K562 (cell line): ENCODE results near the gene THOC7. TPM values are rescaled to one million over a fixed set of nuclear protein-coding genes. Genes with fewer than 3 reads are reported as not detected.

Experiments
- ATAC-seq: fragments of 200-7000 bp; cut with Tn5 transposase; 3 replicates; pipeline ENCODE4 v1.9.1; 2020; ENCODE audit warnings: moderate library complexity
- BruUV-seq: library from RNA; stranded (reverse); fragments of 400-500 nt; replicated peaks from 2 replicates; lab custom pipeline; 2021; lab: Mats Ljungman, UMichigan
- CTCF ChIA-PET: fragments of 300-600 bp; formaldehyde crosslinking; extraction: SDS; loops from one replicate; lab custom pipeline; 2021; ENCODE audit warnings: low intra/inter-chr PET ratio; lab: Yijun Ruan, JAX
- POLR2A ChIA-PET: fragments of 300-600, 350-650 bp; sonication (Branson Sonifier 250); formaldehyde crosslinking; extraction: SDS; loops from one replicate; lab custom pipeline; 2021; ENCODE audit warnings: antibody characterized with exemption, inconsistent platforms; lab: Yijun Ruan, JAX
- DNase-seq, 4 experiments: peaks; one replicate each; pipeline versions ENCODE4 v3.0.0 to v3.0.0-alpha.2; 2011 to 2018; ENCODE audit warnings: low spot score in 3 of 4, mixed read lengths in 3 of 4; ENCODE audit errors: extremely low read depth in 1 of 4
- FAIRE-seq: peaks from 2 replicates; lab custom pipeline; 2011; peaks lifted over from hg19 to GRCh38; lab: Jason Lieb, UNC
- H2AFZ ChIP-seq: 2 replicates; pipeline ENCODE4 v1.6.0; 2011; ENCODE audit warnings: low read depth, low read length, control low read depth, inconsistent platforms
- H3K27ac ChIP-seq: fragments of 200-600 bp; 3 replicates; pipeline ENCODE4 v1.8.0; 2011; ENCODE audit warnings: low read depth, mild to moderate bottlenecking, control low read depth, inconsistent platforms, low read length, moderate library complexity, mixed read lengths; ENCODE audit errors: extremely low read depth
- H3K27me3 ChIP-seq, 2 experiments: fragments of 300-600 bp in 1 of 2; 2 replicates in 1 of 2; 3 replicates in 1 of 2; pipeline versions ENCODE4 v1.6.0 to v1.8.0; 2011; ENCODE audit warnings: inconsistent platforms in 2 of 2, low read length in 2 of 2, mild to moderate bottlenecking in 1 of 2, mixed read lengths in 1 of 2, moderate library complexity in 1 of 2; ENCODE audit not compliant: control insufficient read depth in 2 of 2, insufficient read depth in 2 of 2
- H3K36me3 ChIP-seq: fragments of 300-600 bp; 3 replicates; pipeline ENCODE4 v1.8.0; 2011; ENCODE audit warnings: mild to moderate bottlenecking, low read length, inconsistent platforms; ENCODE audit not compliant: control insufficient read depth, insufficient read depth
- H3K4me1 ChIP-seq, 2 experiments: fragments of 200-600 bp in 1 of 2; replicated peaks in 1 of 2; 2 replicates in 1 of 2; 3 replicates in 1 of 2; pipeline versions ENCODE4 v1.5.1 to v1.8.0; 2011; ENCODE audit warnings: inconsistent platforms in 2 of 2, low read length in 2 of 2, mild to moderate bottlenecking in 1 of 2, mixed read lengths in 1 of 2, moderate library complexity in 1 of 2; ENCODE audit not compliant: control insufficient read depth in 2 of 2, insufficient read depth in 2 of 2
- H3K4me2 ChIP-seq: 2 replicates; pipeline ENCODE4 v1.6.1; 2011; ENCODE audit warnings: low read length, control low read depth, inconsistent platforms, mixed read lengths; ENCODE audit not compliant: insufficient read depth
- H3K4me3 ChIP-seq: fragments of 200-600 bp; sonication (generic), shearing (Covaris generic); 2 replicates; pipeline ENCODE4 v1.5.1; 2016; ENCODE audit warnings: control low read depth, inconsistent platforms
- H3K79me2 ChIP-seq: fragments of 200-600 bp; 3 replicates; pipeline ENCODE4 v1.8.0; 2011; ENCODE audit warnings: low read length, inconsistent platforms; ENCODE audit not compliant: control insufficient read depth, insufficient read depth
- H3K9ac ChIP-seq, 2 experiments: 2 replicates each; pipeline versions ENCODE4 v1.6.0 to v1.6.1; 2011; ENCODE audit warnings: low read depth in 2 of 2, low read length in 2 of 2, control low read depth in 1 of 2, inconsistent platforms in 1 of 2, mild to moderate bottlenecking in 1 of 2, mixed read lengths in 1 of 2; ENCODE audit not compliant: insufficient read depth in 1 of 2
- H3K9me1 ChIP-seq: one replicate; pipeline ENCODE4 v1.6.0; 2011; ENCODE audit warnings: inconsistent platforms, mild to moderate bottlenecking, low read length, moderate library complexity; ENCODE audit not compliant: control insufficient read depth, insufficient read depth
- H3K9me3 ChIP-seq: replicated peaks from 2 replicates; pipeline ENCODE4 v1.5.1; 2011; ENCODE audit warnings: low read depth, low read length, inconsistent platforms; ENCODE audit not compliant: control insufficient read depth, insufficient read depth
- H4K20me1 ChIP-seq: replicated peaks from 2 replicates; pipeline ENCODE4 v1.6.1; 2011; ENCODE audit warnings: low read length, inconsistent platforms, mixed read lengths; ENCODE audit not compliant: control insufficient read depth, insufficient read depth
- PRMT5 ChIP-seq: sonication (generic); formaldehyde crosslinking; IDR thresholded peaks from 2 replicates; pipeline ENCODE4 v1.5.0; 2020; ENCODE audit warnings: missing genetic modification reagents
- WGBS: fragments of 100-300 bp; shearing (Covaris generic); methylation state at CpG from one replicate; pipeline ENCODE4 v1.1.6; 2016; ENCODE audit warnings: low coverage, mixed read lengths; ENCODE audit not compliant: insufficient coverage; ENCODE audit errors: missing lambda C conversion rate; 5-methylcytosine and 5-hydroxymethylcytosine counted together
- in situ Hi-C: fragments of 300-500 bp; cut with MboI; formaldehyde crosslinking; loops from 4 replicates; pipeline ENCODE4 v1.15.0; 2018; ENCODE audit warnings: inconsistent platforms, mixed read lengths
- intact Hi-C: fragments of 100-400 bp; cut with micrococcal nuclease; formaldehyde crosslinking; loops from 2 replicates; pipeline ENCODE4 v1.14.2; 2022
- polyA plus RNA-seq, 8 experiments: library from polyadenylated mRNA; depleted of rRNA in 4 of 8; stranded (reverse) in 5 of 8; unstranded in 3 of 8; fragments of >200 nt; fragmentation: Nextera tagmentation in 2 of 8; fragmentation: Illumina TruSeq in 1 of 8; extraction: Ambion mirVana in 2 of 8; extraction: Trizol in 1 of 8; gene quantifications; 2 replicates each; pipeline versions ENCODE4 v1.2.1 to v1.2.3, GENCODE V29; 2011 to 2014; ENCODE audit warnings: inconsistent platforms in 1 of 8, missing spikeins in 1 of 8
- total RNA-seq, 7 experiments: library from RNA; depleted of rRNA in 6 of 7; stranded (reverse); fragments of >200 nt in 6 of 7; fragmentation: Illumina TruSeq in 2 of 7; extraction: Trizol in 2 of 7; gene quantifications; 2 replicates each; pipeline versions ENCODE4 v1.2.1 to v1.2.3, GENCODE V29; 2011 to 2021; ENCODE audit warnings: low replicate concordance in 1 of 7
- TF ChIP-seq, protein P1 (sequence below), 3 experiments: fragments of 200-800 bp in 1 of 3; fragments of 250-450 bp in 1 of 3; fragments of 450-650 bp in 1 of 3; sonication (Bioruptor Pico) in 1 of 3; sonication (Bioruptor generic) in 1 of 3; formaldehyde crosslinking in 1 of 3; IDR thresholded peaks; 2 replicates each; pipeline versions ENCODE4 v1.6.1 to v1.8.0; 2016 to 2022; ENCODE audit warnings: mild to moderate bottlenecking in 2 of 3, missing genetic modification characterization in 2 of 3, missing compliant biosample characterization in 1 of 3, moderate library complexity in 1 of 3

THOC7 gene
- total and polyA plus RNA-seq, 9 of the 15 experiments (the other 6 are each of a cell fraction or from before 2014, with no cell fraction given), result 56.5 to 129 (median 94.7) TPM

DNA sequence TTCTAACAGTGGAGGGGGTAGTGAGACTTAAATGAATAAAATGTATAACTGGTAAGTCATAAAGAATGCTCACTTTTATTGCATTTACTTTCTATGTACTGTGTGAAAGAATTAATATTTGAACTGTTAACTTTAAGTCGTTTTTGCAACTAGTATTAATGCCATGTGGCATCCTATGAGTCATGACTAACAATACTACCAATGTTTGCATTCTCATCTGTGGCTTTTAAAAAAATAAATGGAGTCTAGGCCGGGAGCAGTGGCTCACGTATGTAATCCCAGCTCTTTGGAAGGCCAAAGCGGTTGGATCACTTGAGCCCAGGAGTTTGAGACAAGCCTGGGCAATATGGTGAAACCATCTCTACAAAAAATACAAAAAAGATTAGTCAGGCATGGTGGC lies 39.3 kb downstream of the THOC7 start:
- Histone ChIP-seq H3K9me3 (no peaks in the 10 kb centered on the region), H3K27me3 (no peaks in the 10 kb centered on the region), H3K4me2 (no peak overlapping the region), H3K4me1 (no peaks in the 10 kb centered on the region), H2AFZ (no peak overlapping the region), H3K36me3 (no peaks in the 10 kb centered on the region), H3K27ac (no peak overlapping the region), H3K9me1 (no peaks in the 10 kb centered on the region), H3K4me3 (no peak overlapping the region), H3K79me2 (no peaks in the 10 kb centered on the region), H4K20me1 (no peaks in the 10 kb centered on the region), H3K9ac (no peak overlapping the region)
- no peak for FAIRE-seq
- 70% methylated on average over 4 of the region's 4 CpGs for WGBS
- in situ Hi-C loops (no loop called here), intact Hi-C loops (no loop called here)
- ATAC-seq, result no peak
- ChIA-PET POLR2A (no interaction called here), CTCF (no interaction called here)
- BruUV-seq, result no TSS peak
- TF ChIP-seq, protein P1, sequence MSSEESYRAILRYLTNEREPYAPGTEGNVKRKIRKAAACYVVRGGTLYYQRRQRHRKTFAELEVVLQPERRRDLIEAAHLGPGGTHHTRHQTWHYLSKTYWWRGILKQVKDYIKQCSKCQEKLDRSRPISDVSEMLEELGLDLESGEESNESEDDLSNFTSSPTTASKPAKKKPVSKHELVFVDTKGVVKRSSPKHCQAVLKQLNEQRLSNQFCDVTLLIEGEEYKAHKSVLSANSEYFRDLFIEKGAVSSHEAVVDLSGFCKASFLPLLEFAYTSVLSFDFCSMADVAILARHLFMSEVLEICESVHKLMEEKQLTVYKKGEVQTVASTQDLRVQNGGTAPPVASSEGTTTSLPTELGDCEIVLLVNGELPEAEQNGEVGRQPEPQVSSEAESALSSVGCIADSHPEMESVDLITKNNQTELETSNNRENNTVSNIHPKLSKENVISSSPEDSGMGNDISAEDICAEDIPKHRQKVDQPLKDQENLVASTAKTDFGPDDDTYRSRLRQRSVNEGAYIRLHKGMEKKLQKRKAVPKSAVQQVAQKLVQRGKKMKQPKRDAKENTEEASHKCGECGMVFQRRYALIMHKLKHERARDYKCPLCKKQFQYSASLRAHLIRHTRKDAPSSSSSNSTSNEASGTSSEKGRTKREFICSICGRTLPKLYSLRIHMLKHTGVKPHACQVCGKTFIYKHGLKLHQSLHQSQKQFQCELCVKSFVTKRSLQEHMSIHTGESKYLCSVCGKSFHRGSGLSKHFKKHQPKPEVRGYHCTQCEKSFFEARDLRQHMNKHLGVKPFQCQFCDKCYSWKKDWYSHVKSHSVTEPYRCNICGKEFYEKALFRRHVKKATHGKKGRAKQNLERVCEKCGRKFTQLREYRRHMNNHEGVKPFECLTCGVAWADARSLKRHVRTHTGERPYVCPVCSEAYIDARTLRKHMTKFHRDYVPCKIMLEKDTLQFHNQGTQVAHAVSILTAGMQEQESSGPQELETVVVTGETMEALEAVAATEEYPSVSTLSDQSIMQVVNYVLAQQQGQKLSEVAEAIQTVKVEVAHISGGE (CRISPR knock-in tag; IDR thresholded peaks at IDR 0.05), result peak in 1 of 3 experiments; percentile 60; a peak in 2 of 6 replicates
- no peak for TF ChIP-seq PRMT5 (CRISPR knock-in tag)
- no peak for DNase-seq
